Activated naive CD8-positive, alpha-beta T cell treated with anti-CD3 and anti-CD28 coated beads, Interleukin-2, amount 50 U/mL, for 24 hours (primary cell): ENCODE results near the gene BRDT.
A peak's percentile ranks its signal among the peaks of the same experiment; 100 is the strongest.

Source experiments
- ATAC-seq: fragments of 150-1000 bp; cut with Tn5 transposase; one replicate; pipeline ENCODE4 v1.10.0; 2021
- DNase-seq: peaks from one replicate; pipeline ENCODE4 v3.0.0; 2021
- H3K27ac Mint-ChIP-seq: one replicate; pipeline ENCODE4 v1.8.0; 2021; ENCODE audit warnings: mild to moderate bottlenecking, mixed read lengths
- H3K27me3 Mint-ChIP-seq: one replicate; pipeline ENCODE4 v1.8.0; 2021; ENCODE audit warnings: mixed read lengths
- H3K36me3 Mint-ChIP-seq: one replicate; pipeline ENCODE4 v1.8.0; 2021; ENCODE audit warnings: low read depth, mixed read lengths
- H3K4me1 Mint-ChIP-seq: one replicate; pipeline ENCODE4 v1.8.0; 2021; ENCODE audit warnings: mixed read lengths
- H3K4me3 Mint-ChIP-seq: one replicate; pipeline ENCODE4 v1.8.0; 2021; ENCODE audit warnings: mild to moderate bottlenecking, moderate library complexity, mixed read lengths
- H3K9me3 Mint-ChIP-seq: one replicate; pipeline ENCODE4 v1.8.0; 2021; ENCODE audit warnings: mixed read lengths

Gene BRDT

DNA sequence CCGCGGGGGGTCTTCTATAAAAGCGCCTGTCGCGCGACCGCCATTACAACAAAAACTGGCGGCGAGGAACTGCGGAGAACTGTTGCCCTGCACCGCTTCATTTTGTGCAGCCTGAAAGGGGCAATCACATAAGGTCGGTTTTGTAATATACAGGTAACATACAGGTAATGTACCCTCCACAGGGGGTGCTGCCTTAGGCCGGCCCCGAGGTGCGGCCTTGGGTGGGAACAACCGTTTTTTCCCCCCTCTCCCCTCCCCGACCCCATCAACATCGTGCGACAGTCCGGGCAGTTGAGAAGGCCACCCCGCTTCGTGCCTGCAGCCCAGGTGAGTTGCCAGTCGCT lies at the start of gene BRDT:
TSS of gene BRDT (plus strand) at position 46 of the 344 bp plus-strand sequence. CDS start 13,354 bp downstream, outside the sequence.
- peaks cover 5% of the 10 kb centered on the region for H3K9me3 Mint-ChIP-seq
- no peaks in the 10 kb centered on the region for H3K27me3 Mint-ChIP-seq
- peaks cover 14% of the 10 kb centered on the region for H3K4me1 Mint-ChIP-seq
- H3K4me3 Mint-ChIP-seq: peak within 1 kb of the TSS; percentile 46
- ATAC-seq (no peak), DNase-seq (no peak)
- H3K27ac Mint-ChIP-seq: no peak within 1 kb of the TSS
- no peaks in the 10 kb centered on the region for H3K36me3 Mint-ChIP-seq

DNA sequence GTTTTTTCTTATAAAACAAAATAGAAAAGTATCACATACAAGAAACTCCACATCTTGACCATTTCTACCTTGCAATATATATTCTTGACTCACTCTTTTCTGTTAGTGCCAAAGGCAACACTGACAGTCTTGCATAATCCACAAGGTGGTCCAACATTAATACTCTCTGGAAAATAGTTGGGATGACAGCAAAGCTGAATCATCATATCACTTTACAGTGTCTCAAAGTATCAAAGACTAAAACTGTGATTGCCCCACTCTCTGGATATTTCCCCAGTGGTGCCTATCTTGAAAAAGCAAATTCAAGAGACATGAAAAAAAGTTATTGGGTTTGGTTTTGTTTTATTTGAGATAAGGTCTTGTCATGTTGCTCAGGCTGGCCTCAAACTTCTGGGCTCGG lies 48.6 kb upstream of the BRDT start:
- no peak overlapping the region for H3K4me3 Mint-ChIP-seq
- peaks cover 3% of the 10 kb centered on the region for H3K36me3 Mint-ChIP-seq
- no peak overlapping the region for H3K27ac Mint-ChIP-seq
- DNase-seq (no peak), ATAC-seq (no peak)
- peaks cover 9% of the 10 kb centered on the region for H3K4me1 Mint-ChIP-seq
- no peaks in the 10 kb centered on the region for H3K9me3 Mint-ChIP-seq
- H3K27me3 Mint-ChIP-seq: peaks cover 8% of the 10 kb centered on the region

- ATAC-seq: no peak
- Mint-ChIP-seq H3K9me3 (no peaks in the 10 kb centered on the region), H3K27ac (no peak overlapping the region), H3K27me3 (peaks cover 4% of the 10 kb centered on the region), H3K4me1 (peaks cover 2% of the 10 kb centered on the region), H3K4me3 (no peak overlapping the region), H3K36me3 (no peaks in the 10 kb centered on the region)
- DNase-seq: no peak
Observed at GRCh38 chr1:91901231-91901630, 48.0 kb upstream of the BRDT start.

GRCh38 chr1:91912266-91912665 lies 36.9 kb upstream of the BRDT start:
- no peaks in the 10 kb centered on the region for H3K9me3 Mint-ChIP-seq
- no peak overlapping the region for H3K4me3 Mint-ChIP-seq
- no peak overlapping the region for H3K27ac Mint-ChIP-seq
- DNase-seq (no peak), ATAC-seq (no peak)
- H3K27me3 Mint-ChIP-seq: peaks cover 1% of the 10 kb centered on the region
- H3K4me1 Mint-ChIP-seq: peaks cover 5% of the 10 kb centered on the region
- H3K36me3 Mint-ChIP-seq: no peaks in the 10 kb centered on the region

- Mint-ChIP-seq H3K4me3 (no peak overlapping the region), H3K4me1 (peaks cover 5% of the 10 kb centered on the region), H3K27ac (no peak overlapping the region), H3K27me3 (peaks cover 1% of the 10 kb centered on the region), H3K9me3 (no peaks in the 10 kb centered on the region), H3K36me3 (no peaks in the 10 kb centered on the region)
- peak; percentile 59 for ATAC-seq
- no peak for DNase-seq
Observed at GRCh38 chr1:91913018-91913417, 36.2 kb upstream of the BRDT start.

- Mint-ChIP-seq H3K9me3 (no peaks in the 10 kb centered on the region), H3K4me1 (peaks cover 5% of the 10 kb centered on the region), H3K36me3 (no peaks in the 10 kb centered on the region), H3K27ac (no peak overlapping the region), H3K27me3 (no peaks in the 10 kb centered on the region), H3K4me3 (no peak overlapping the region)
- ATAC-seq: no peak
- no peak for DNase-seq
Observed at GRCh38 chr1:91916046-91916445, 33.2 kb upstream of the BRDT start.

DNA sequence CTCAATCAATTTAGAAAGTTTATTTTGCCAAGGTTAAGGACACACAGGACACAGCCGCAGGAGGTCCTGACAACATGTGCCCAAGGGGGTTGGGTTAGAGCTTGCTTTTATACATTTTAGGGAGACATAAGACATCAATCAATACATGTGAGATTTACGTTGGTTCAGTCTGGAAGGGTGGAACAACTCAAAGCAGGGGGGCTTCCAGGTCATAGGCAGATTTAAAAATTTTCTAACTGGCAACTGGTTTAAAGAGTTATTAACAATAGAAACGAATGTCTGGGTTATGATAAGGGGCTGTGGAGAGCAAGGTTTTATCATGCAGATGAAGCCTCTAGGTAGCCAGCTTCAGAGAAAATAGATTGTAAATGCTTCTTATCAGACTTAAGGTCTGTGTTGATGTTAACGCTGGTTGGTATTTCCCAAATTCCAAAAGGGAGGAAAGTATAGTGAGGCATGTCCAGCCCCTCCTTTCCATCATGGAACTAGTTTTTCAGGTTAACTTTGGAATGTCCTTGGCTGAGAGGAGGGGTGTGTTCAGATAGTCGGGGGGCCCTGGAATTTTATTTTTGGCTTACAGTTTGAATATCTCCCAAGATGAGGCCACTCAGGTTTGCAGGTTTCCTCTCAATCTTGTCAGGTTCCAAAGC lies 32.3 kb upstream of the BRDT start:
- Mint-ChIP-seq H3K4me3 (no peak overlapping the region), H3K27ac (no peak overlapping the region), H3K36me3 (no peaks in the 10 kb centered on the region), H3K27me3 (peaks cover 2% of the 10 kb centered on the region), H3K9me3 (no peaks in the 10 kb centered on the region), H3K4me1 (peaks cover 5% of the 10 kb centered on the region)
- DNase-seq (no peak), ATAC-seq (no peak)

DNA sequence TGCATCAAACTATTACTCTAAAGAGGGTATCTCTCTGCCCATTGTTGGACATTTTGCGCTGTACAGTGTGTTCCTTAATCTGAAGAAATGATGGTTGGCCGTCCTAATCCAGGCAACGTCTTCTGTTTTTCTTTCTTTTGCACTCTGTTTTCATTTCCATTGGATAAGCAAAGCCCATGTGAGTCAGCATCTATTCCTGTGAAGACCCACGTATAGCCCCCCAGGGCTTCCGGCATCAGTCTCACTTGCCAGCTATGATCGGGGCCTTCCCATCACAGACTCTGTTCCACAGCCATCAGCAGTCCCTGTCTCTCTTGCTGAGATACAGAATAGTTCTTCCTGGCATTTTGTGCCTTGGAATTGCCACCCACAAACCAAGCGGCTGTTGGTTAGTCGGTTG lies 29.2 kb upstream of the BRDT start:
- no peak overlapping the region for H3K4me3 Mint-ChIP-seq
- no peak overlapping the region for H3K27ac Mint-ChIP-seq
- H3K4me1 Mint-ChIP-seq: peaks cover 14% of the 10 kb centered on the region
- H3K36me3 Mint-ChIP-seq: no peaks in the 10 kb centered on the region
- ATAC-seq (no peak), DNase-seq (no peak)
- no peaks in the 10 kb centered on the region for H3K9me3 Mint-ChIP-seq
- H3K27me3 Mint-ChIP-seq: peaks cover 4% of the 10 kb centered on the region

DNA sequence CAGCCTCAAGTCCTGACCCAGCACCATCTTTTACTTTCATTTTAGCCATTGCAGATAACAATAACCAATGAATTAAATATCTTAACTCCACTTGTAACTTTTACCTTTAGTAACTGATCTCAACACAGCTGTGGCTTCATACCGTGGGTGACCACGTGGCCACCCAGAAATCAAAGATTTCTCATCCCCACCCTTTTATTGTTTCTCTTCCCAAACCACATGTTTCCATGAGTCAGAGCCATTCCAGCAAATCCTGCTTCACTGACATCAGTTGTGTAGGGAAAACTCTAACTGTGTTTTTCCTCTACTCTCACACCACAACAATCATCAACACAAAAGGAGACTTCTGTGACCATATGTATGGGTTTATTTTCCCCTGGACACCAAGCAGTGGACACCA lies 25.1 kb upstream of the BRDT start:
- no peak overlapping the region for H3K4me3 Mint-ChIP-seq
- H3K9me3 Mint-ChIP-seq: no peaks in the 10 kb centered on the region
- no peak overlapping the region for H3K27ac Mint-ChIP-seq
- DNase-seq (no peak), ATAC-seq (peak; percentile 13)
- peaks cover 4% of the 10 kb centered on the region for H3K27me3 Mint-ChIP-seq
- no peaks in the 10 kb centered on the region for H3K36me3 Mint-ChIP-seq
- H3K4me1 Mint-ChIP-seq: peaks cover 14% of the 10 kb centered on the region

DNA sequence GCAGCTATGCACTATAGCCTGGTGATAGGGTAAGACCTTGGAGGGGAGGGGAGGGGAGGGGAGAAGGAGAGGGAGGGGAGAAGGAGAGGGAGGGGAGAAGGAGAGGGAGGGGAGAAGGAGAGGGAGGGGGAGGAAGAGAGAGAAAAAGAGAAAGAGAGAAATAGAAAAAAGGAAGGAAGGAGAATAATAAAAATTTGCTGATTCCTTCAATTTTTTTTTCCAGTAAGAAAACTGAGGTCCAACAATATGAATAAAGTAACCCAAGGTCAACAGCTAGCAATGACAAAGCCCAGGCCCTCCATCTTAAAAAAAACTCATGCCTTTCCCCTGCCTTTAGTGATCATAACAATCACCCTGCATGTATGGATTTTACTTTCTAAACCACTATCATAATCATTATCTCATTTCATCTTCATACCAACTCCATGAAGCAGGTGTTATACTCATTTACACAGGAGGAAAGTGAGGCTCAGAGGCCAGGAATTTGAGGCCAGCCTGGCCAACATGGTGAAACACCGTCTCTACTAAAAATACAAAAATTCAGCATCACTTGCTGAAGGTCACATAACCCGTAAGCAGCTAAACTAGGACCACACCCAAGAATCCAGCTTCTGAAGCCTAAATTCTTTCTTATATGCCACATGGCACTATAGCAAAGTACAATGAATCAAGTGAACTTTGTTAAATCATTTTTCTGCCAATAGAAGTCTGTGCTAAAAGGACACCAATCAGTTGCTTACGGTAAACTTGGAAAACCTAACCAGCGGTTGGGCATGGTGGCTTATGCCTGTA lies 23.4 kb upstream of the BRDT start:
- H3K9me3 Mint-ChIP-seq: no peaks in the 10 kb centered on the region
- no peak overlapping the region for H3K27ac Mint-ChIP-seq
- H3K4me1 Mint-ChIP-seq: peaks cover 14% of the 10 kb centered on the region
- no peak for ATAC-seq
- no peaks in the 10 kb centered on the region for H3K36me3 Mint-ChIP-seq
- peaks cover 4% of the 10 kb centered on the region for H3K27me3 Mint-ChIP-seq
- no peak for DNase-seq
- no peak overlapping the region for H3K4me3 Mint-ChIP-seq

DNA sequence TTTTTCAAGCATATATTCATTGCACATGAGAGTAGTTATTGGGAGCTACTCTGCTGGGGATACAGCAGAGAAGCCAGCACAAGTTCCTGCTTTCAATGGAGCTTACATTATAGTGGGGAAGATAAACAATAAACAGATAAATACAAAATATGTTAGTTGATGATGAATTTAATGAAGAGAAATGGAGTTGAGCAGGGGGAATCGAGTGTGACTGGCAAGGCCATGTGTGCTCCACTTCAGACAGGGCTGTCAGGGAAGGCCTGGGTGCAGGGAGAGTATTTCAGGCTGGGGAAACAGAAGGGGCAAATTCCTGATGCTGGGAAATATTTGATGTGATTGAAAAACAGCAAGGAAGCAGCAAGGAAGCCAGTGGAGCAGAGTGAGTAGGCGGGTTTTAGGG lies 21.2 kb upstream of the BRDT start:
- ATAC-seq (no peak), DNase-seq (no peak)
- Mint-ChIP-seq H3K9me3 (no peaks in the 10 kb centered on the region), H3K27ac (no peak overlapping the region), H3K4me1 (peaks cover 13% of the 10 kb centered on the region), H3K27me3 (no peaks in the 10 kb centered on the region), H3K4me3 (no peak overlapping the region), H3K36me3 (no peaks in the 10 kb centered on the region)

DNA sequence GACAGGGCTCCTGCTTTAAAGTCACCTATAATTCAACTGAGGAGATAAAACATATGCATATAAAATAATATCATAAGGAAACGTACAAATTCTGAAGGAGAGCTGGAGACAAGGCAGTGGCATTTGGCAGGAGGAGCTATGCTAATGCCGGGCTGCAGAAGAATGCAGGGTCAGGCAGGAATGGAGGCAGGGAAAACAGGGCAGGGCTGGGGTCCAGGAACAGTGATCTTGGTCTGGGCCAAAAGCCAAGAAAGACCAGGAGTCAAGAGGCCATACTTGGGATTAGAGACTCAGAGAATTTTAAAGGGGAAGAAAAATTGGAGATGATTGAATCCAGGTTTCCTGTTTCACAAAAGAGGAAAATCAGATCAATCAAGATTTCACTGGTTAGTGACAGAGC lies 20.0 kb upstream of the BRDT start:
- no peak overlapping the region for H3K4me3 Mint-ChIP-seq
- no peaks in the 10 kb centered on the region for H3K36me3 Mint-ChIP-seq
- no peaks in the 10 kb centered on the region for H3K27me3 Mint-ChIP-seq
- DNase-seq (no peak), ATAC-seq (no peak)
- no peaks in the 10 kb centered on the region for H3K9me3 Mint-ChIP-seq
- no peak overlapping the region for H3K27ac Mint-ChIP-seq
- H3K4me1 Mint-ChIP-seq: peaks cover 4% of the 10 kb centered on the region

GRCh38 chr1:91937613-91938012 lies 11.6 kb upstream of the BRDT start:
- DNase-seq: no peak
- H3K27me3 Mint-ChIP-seq: no peaks in the 10 kb centered on the region
- no peak for ATAC-seq
- H3K4me1 Mint-ChIP-seq: no peaks in the 10 kb centered on the region
- no peaks in the 10 kb centered on the region for H3K9me3 Mint-ChIP-seq
- no peak overlapping the region for H3K27ac Mint-ChIP-seq
- H3K36me3 Mint-ChIP-seq: no peaks in the 10 kb centered on the region
- H3K4me3 Mint-ChIP-seq: no peak overlapping the region

GRCh38 chr1:91940496-91940895 lies 8.7 kb upstream of the BRDT start:
- H3K27ac Mint-ChIP-seq: no peak overlapping the region
- no peaks in the 10 kb centered on the region for H3K36me3 Mint-ChIP-seq
- DNase-seq (no peak), ATAC-seq (no peak)
- H3K4me3 Mint-ChIP-seq: no peak overlapping the region
- H3K27me3 Mint-ChIP-seq: no peaks in the 10 kb centered on the region
- H3K4me1 Mint-ChIP-seq: no peaks in the 10 kb centered on the region
- H3K9me3 Mint-ChIP-seq: no peaks in the 10 kb centered on the region

GRCh38 chr1:91944087-91944486 lies 5.1 kb upstream of the BRDT start:
- no peak for DNase-seq
- Mint-ChIP-seq H3K27ac (no peak overlapping the region), H3K9me3 (peaks cover 5% of the 10 kb centered on the region), H3K4me1 (peaks cover 14% of the 10 kb centered on the region), H3K27me3 (no peaks in the 10 kb centered on the region), H3K4me3 (no peak overlapping the region), H3K36me3 (no peaks in the 10 kb centered on the region)
- ATAC-seq: no peak
